PC-3 (cell line): ENCODE data around the gene CNTN4.

Source experiments
- EZH2phosphoT487 ChIP-seq: fragments of 300-600 bp; sonication (generic); IDR thresholded peaks from 2 replicates; pipeline ENCODE4 v1.6.1; 2018; ENCODE audit warnings: mild to moderate bottlenecking, antibody characterized with exemption, low read length, borderline replicate concordance
- TF ChIP-seq, protein P1 (sequence below): fragments of 300-600 bp; sonication (generic); conservative IDR thresholded peaks from 2 replicates; pipeline ENCODE4 v1.5.1; 2017; ENCODE audit warnings: antibody characterized with exemption, low read depth, mild to moderate bottlenecking, low read length

DNA sequence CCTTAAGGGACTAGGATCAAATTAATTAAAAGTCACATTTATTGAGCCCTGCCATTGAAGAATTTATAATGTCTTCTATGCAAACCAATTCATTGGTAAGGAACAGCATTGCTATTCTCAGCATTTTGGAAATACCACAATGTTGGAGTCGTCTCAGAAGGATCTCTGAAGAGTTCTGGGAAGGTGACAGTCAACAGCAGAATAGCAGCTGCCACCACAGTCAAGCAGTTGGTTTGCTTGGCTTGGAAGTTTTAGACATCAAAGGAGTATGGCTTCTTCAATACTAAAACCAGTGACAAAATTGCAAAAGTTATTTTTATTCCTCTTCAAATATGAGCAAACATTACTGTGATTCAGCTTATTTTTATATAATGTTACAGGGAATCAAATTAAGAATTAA, 167.9 kb downstream of the CNTN4 start:
- TF ChIP-seq EZH2phosphoT487 = no peak
- TF ChIP-seq, protein P1, sequence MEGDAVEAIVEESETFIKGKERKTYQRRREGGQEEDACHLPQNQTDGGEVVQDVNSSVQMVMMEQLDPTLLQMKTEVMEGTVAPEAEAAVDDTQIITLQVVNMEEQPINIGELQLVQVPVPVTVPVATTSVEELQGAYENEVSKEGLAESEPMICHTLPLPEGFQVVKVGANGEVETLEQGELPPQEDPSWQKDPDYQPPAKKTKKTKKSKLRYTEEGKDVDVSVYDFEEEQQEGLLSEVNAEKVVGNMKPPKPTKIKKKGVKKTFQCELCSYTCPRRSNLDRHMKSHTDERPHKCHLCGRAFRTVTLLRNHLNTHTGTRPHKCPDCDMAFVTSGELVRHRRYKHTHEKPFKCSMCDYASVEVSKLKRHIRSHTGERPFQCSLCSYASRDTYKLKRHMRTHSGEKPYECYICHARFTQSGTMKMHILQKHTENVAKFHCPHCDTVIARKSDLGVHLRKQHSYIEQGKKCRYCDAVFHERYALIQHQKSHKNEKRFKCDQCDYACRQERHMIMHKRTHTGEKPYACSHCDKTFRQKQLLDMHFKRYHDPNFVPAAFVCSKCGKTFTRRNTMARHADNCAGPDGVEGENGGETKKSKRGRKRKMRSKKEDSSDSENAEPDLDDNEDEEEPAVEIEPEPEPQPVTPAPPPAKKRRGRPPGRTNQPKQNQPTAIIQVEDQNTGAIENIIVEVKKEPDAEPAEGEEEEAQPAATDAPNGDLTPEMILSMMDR = no peak
